Measurements from ENCODE around the gene ZFAND3. TPM values are rescaled to one million over a fixed set of nuclear protein-coding genes. Genes with fewer than 3 reads are reported as not detected.
A peak's percentile ranks its signal among the peaks of the same experiment; 100 is the strongest.
"Not testable (repeated sequence)": the region's sequence is repeated elsewhere in the genome, so short reads cannot be mapped to it uniquely, and the experiment has no call there.

The ZFAND3 gene
- total RNA-seq, 6 experiments from 2014 or later = 75.2 to 93.2 (median 87.0) TPM

GRCh38 chr6:38116248-38116647 is 296.7 kb downstream of the ZFAND3 start:
- Mint-ChIP-seq H3K27ac (no peak overlapping the region), H3K4me1 (ENCODE audit: low read depth) (peaks cover 51% of the 10 kb centered on the region), H3K4me3 (no peak overlapping the region), H3K36me3 (ENCODE audit: low read depth) (peaks cover 13% of the 10 kb centered on the region), H3K9me3 (no peaks in the 10 kb centered on the region), H3K27me3 (ENCODE audit: insufficient read depth) (no peaks in the 10 kb centered on the region; the same call in 1 of the 2 replicates)
- TF ChIP-seq CTCF (IDR thresholded peaks at IDR 0.05) = no peak
- DNase-seq = no peak

GRCh38 chr6:38117281-38117680 is 297.8 kb downstream of the ZFAND3 start:
- Mint-ChIP-seq H3K36me3 (ENCODE audit: low read depth) (peaks cover 22% of the 10 kb centered on the region), H3K27me3 (ENCODE audit: insufficient read depth) (no peaks in the 10 kb centered on the region; the same call in 1 of the 2 replicates), H3K9me3 (no peaks in the 10 kb centered on the region), H3K27ac (peak overlapping the region; percentile 43), H3K4me3 (no peak overlapping the region), H3K4me1 (ENCODE audit: low read depth) (peaks cover 53% of the 10 kb centered on the region)
- TF ChIP-seq CTCF (IDR thresholded peaks at IDR 0.05) = no peak
- peak; percentile 57 for DNase-seq

- Mint-ChIP-seq H3K9me3 (no peaks in the 10 kb centered on the region), H3K4me1 (ENCODE audit: low read depth) (peaks cover 46% of the 10 kb centered on the region), H3K27ac (no peak overlapping the region), H3K27me3 (ENCODE audit: insufficient read depth) (no peaks in the 10 kb centered on the region; the same call in 1 of the 2 replicates), H3K4me3 (no peak overlapping the region), H3K36me3 (ENCODE audit: low read depth) (peaks cover 24% of the 10 kb centered on the region)
- DNase-seq = no peak
- TF ChIP-seq CTCF (IDR thresholded peaks at IDR 0.05) = no peak
These were observed 299.4 kb downstream of the ZFAND3 start for GRCh38 chr6:38118791-38119365.

GRCh38 chr6:38119516-38119915 is 300.0 kb downstream of the ZFAND3 start:
- Mint-ChIP-seq H3K4me3 (no peak overlapping the region), H3K27ac (no peak overlapping the region), H3K36me3 (ENCODE audit: low read depth) (peaks cover 24% of the 10 kb centered on the region), H3K27me3 (ENCODE audit: insufficient read depth) (no peaks in the 10 kb centered on the region; the same call in 1 of the 2 replicates), H3K4me1 (ENCODE audit: low read depth) (peaks cover 40% of the 10 kb centered on the region), H3K9me3 (no peaks in the 10 kb centered on the region)
- DNase-seq = no peak
- TF ChIP-seq CTCF (IDR thresholded peaks at IDR 0.05) = no peak

- not testable (repeated sequence) for H3K27ac Mint-ChIP-seq; H3K27me3 Mint-ChIP-seq (ENCODE audit: insufficient read depth); H3K9me3 Mint-ChIP-seq; DNase-seq; H3K4me3 Mint-ChIP-seq
- H3K36me3 Mint-ChIP-seq (ENCODE audit: low read depth) = peaks cover 41% of the 10 kb centered on the region
- H3K4me1 Mint-ChIP-seq (ENCODE audit: low read depth) = peaks cover 27% of the 10 kb centered on the region
These were observed 304.8 kb downstream of the ZFAND3 start for GRCh38 chr6:38124224-38124926.

- no peak for TF ChIP-seq CTCF (IDR thresholded peaks at IDR 0.05)
- no peaks in the 10 kb centered on the region; the same call in 1 of the 2 replicates for H3K27me3 Mint-ChIP-seq (ENCODE audit: insufficient read depth)
- no peak overlapping the region for H3K27ac Mint-ChIP-seq
- no peak overlapping the region for H3K4me3 Mint-ChIP-seq
- no peak for DNase-seq
- peaks cover 39% of the 10 kb centered on the region for H3K4me1 Mint-ChIP-seq (ENCODE audit: low read depth)
- peaks cover 32% of the 10 kb centered on the region for H3K36me3 Mint-ChIP-seq (ENCODE audit: low read depth)
- H3K9me3 Mint-ChIP-seq = no peaks in the 10 kb centered on the region
These were observed 307.8 kb downstream of the ZFAND3 start for GRCh38 chr6:38127284-38127683.
